HG03039 (cell line): ENCODE measurements around the gene ACYP1.

Experiments
- ATAC-seq: cut with Tn5 transposase; IDR thresholded peaks from one replicate; pipeline ENCODE4 v1.9.1; 2021; ENCODE audit warnings: mild to moderate bottlenecking, moderate library complexity; ENCODE audit not compliant: unreplicated experiment

ACYP1 gene

GRCh38 chr14:75063491-75064204 lies at the start of gene ACYP1:
TSS of gene ACYP1 (minus strand) at chr14:75064024. CDS start at chr14:75063553, 471 bp downstream.
- ATAC-seq = peak; percentile 89

GRCh38 chr14:75109877-75110276 lies 46.1 kb upstream of the ACYP1 start:
- no peak for ATAC-seq

DNA sequence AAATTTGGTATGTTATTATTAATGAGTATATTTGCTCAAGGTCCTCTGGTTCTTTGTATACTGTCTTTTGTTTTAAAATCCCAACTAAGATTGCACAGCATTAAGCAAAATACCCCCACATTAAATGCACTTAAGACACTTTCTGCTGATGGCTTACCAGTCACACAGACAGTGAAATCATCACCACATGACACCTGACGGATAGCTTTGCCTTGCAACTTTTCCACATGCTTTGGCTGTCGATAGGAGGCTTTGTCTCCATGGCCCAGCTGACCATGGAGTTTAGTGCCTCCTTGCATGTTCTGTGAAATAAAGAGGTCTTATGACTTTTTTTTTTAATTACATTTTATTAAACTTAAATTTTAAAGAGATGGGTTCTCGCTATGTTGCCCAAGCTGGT lies 43.4 kb upstream of the ACYP1 start:
- no peak for ATAC-seq

DNA sequence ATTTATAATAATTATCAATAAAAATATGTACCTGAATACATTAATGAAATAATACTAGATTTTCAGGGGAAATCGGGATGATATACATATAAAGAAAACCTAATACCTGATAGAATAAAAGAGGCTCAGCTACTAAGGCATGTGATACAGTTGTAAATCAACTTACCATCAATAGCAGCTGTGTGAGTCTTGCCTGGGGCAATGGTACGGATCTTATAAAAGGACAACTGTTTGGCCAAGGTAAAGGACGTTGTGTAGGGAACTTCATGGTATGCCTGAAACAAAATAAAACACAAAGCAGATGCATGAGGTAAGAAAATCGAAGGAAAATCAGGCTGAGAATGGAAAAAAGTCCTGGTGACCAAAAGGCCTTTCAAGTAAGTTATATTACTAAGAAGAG lies 37.7 kb upstream of the ACYP1 start:
- no peak for ATAC-seq

- no peak for ATAC-seq
Observed at GRCh38 chr14:75098682-75099081, 34.9 kb upstream of the ACYP1 start.

GRCh38 chr14:75098212-75098611 lies 34.4 kb upstream of the ACYP1 start:
- ATAC-seq = no peak

- no peak for ATAC-seq
Observed at GRCh38 chr14:75096959-75097358, 33.1 kb upstream of the ACYP1 start.

GRCh38 chr14:75095690-75096089 lies 31.9 kb upstream of the ACYP1 start:
- ATAC-seq = no peak

- ATAC-seq = no peak
Observed at GRCh38 chr14:75094896-75095295, 31.1 kb upstream of the ACYP1 start.

- no peak for ATAC-seq
Observed at GRCh38 chr14:75092698-75093097, 28.9 kb upstream of the ACYP1 start.

GRCh38 chr14:75091251-75091650 lies 27.4 kb upstream of the ACYP1 start:
- no peak for ATAC-seq

DNA sequence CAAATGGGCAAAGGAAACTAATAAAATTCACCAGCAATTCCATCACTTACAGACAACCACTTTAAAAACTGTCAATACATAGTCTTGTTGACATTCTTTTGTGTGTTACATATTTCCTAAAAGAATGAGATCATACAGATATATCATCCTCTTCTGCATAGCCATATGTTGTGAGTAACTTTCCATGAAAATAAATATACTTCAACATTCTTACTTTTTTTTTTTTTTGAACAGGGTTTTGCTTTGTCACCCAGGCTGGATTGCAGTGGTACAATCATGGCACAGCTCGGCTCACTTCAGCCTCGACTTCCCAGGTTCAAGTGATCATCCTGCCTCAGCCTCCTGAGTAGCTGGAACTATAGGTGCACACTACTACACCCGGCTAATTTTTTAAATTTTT lies 26.5 kb upstream of the ACYP1 start:
- ATAC-seq = no peak

- ATAC-seq = no peak
Observed at GRCh38 chr14:75088566-75089373, 24.9 kb upstream of the ACYP1 start.

DNA sequence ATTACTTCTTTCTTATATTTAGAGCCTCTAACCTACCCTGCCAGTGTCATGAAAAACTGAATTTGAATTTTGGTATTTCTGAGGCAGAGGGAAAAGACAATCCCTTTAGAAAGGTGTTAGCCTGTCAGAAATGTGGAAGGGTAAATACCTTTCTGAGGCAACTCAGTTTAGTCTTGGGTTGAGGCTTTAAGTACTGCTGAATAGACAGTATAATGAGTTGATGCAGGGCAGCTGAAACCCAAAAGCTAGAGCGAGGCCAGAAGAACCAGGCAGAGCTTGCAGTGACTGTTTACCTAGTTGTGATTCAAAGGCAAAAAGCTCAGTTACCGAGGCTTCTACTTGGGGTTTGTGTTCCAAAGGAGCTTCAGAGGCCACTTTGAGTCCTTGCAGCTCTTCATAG lies 24.3 kb upstream of the ACYP1 start:
- no peak for ATAC-seq

GRCh38 chr14:75084513-75084912 lies 20.7 kb upstream of the ACYP1 start:
- no peak for ATAC-seq

DNA sequence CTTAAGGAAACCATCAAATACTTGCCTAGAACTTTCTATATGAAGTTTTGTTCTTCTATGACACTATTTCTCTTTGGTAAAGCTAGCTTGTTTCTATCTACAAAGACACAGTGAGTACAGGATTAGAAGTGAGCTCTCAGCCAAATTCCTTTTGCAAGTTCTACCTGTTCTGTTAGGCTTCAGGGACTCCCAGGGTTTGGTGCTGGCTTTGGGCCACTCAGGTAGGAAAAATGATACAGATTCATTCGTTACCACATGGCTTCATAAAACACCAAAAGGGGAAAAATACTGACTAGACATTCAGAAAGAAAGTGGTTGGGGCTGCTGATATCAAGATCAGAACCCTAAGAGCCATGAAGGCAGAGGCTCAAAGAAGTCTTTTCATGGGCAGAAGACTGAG lies 19.4 kb upstream of the ACYP1 start:
- ATAC-seq = no peak

- ATAC-seq = no peak
Observed at GRCh38 chr14:75081660-75082229, 17.9 kb upstream of the ACYP1 start.

DNA sequence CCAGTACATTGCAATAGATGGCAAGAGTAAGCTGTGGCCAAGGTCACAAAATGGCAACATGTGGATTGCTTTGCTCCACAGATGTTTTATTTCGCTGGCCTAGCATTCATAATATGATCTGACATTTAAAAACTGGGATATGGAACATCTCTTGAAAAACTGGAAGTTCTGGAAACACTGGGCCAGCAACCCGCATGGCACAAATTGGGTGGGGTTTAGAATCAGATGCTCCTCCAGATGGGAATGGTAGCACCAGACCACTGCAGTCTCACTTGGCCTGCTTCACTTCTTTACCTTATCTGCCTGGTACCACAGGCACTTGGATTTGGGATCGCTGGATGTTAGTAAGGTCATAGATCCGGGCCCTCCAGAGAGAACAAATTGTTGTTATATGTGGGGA lies 15.7 kb upstream of the ACYP1 start:
- ATAC-seq = no peak

GRCh38 chr14:75077794-75078193 lies 14.0 kb upstream of the ACYP1 start:
- no peak for ATAC-seq

DNA sequence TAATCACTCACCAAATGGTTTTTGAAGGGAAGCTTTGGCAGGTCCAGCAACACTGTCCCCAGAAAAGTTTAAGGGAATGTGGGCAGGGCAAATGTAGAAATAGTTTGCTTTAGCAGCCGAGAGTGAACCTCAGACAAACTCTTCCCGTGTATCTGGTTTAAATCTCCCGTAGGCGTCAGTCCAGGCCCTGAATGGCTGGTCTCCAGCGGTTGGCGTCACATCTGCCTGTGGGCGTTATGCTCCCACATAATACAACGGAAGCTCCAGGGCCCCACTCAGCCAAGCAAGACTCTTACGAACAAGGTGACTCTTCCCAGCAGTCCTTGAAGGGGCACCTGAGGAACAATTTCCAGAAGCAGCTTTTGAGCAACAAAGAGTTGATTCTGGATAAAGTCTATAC lies 6.6 kb upstream of the ACYP1 start:
- no peak for ATAC-seq

GRCh38 chr14:75069811-75070145 lies 6.0 kb upstream of the ACYP1 start:
- no peak for ATAC-seq

GRCh38 chr14:75069121-75069810 lies 5.4 kb upstream of the ACYP1 start, which contains the start of gene ZC2HC1C:
TSS of gene ZC2HC1C (plus strand) at chr14:75069641. CDS start at chr14:75070574, 933 bp downstream.
- ATAC-seq = peak; percentile 63
